ENCODE results near the gene ADGRL3.

ADGRL3 gene

DNA sequence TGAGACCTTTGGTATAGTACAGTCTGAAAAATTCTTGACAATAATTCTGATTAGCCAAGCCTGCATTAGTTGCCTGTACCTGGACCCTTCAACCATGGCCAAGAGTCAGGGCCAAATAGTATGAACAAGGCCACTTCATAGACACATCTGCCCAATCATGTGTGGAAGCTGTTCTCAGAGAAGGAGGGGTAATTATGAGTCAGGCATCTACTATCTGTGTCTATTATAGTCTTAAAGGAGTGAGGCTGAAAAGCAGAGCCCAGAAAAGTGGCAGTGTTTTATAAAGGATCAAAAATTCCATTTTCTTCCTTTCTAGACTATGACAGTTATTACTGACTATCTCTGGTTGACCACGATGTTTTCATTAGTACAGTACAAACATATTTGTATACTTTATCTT is 5.0 kb upstream of the ADGRL3 start:
- no peak overlapping the region for H3K4me3 ChIP-seq (ENCODE audit: control insufficient read depth, low read depth, low read length)
- TF ChIP-seq, protein P1, sequence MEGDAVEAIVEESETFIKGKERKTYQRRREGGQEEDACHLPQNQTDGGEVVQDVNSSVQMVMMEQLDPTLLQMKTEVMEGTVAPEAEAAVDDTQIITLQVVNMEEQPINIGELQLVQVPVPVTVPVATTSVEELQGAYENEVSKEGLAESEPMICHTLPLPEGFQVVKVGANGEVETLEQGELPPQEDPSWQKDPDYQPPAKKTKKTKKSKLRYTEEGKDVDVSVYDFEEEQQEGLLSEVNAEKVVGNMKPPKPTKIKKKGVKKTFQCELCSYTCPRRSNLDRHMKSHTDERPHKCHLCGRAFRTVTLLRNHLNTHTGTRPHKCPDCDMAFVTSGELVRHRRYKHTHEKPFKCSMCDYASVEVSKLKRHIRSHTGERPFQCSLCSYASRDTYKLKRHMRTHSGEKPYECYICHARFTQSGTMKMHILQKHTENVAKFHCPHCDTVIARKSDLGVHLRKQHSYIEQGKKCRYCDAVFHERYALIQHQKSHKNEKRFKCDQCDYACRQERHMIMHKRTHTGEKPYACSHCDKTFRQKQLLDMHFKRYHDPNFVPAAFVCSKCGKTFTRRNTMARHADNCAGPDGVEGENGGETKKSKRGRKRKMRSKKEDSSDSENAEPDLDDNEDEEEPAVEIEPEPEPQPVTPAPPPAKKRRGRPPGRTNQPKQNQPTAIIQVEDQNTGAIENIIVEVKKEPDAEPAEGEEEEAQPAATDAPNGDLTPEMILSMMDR (conservative IDR thresholded peaks at IDR 0.05; ENCODE audit: control insufficient read depth, insufficient read depth, low read depth, low read length), result no peak
- no peak for DNase-seq (ENCODE audit: low read depth)

DNA sequence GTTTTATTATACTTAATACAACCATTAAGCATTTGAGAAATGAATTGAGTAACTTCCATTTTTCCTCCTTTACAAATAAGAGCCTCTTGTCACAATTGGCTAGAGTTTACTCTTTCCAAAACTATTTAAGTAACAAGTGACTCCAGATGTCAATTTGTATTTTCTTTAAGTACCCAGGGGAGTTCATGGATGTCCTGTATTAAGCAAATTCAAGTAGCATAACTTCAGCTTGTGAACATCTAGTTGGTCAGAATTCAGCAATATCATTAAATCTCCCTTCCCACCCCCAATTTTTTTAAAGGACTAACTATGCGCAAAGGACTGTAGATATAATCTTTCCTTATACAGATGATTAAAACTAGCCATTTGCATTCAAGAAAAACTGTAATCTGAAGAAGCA is 1.4 kb upstream of the ADGRL3 start:
- TF ChIP-seq, protein P1 (conservative IDR thresholded peaks at IDR 0.05; ENCODE audit: control insufficient read depth, insufficient read depth, low read depth, low read length), result no peak
- DNase-seq (ENCODE audit: low read depth), result no peak
- H3K4me3 ChIP-seq (ENCODE audit: control insufficient read depth, low read depth, low read length), result no peak overlapping the region

DNA sequence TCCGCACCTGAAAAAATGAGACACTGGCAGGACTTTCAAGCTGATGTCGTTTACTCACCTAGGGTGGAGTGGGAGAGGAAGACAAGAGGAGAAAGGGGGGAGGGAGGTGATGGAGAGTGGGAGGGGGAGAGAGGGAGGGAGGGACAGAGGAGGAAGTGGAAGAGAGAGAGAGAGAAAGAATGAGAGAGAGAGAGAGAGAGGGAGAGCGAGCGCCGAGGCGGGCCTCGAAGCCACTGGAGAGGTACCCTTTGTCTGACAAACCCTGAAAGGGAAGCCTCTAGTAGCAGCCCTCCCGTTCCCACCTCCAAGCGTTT is 296 bp upstream of the ADGRL3 start:
- TF ChIP-seq, protein P1 (conservative IDR thresholded peaks at IDR 0.05; ENCODE audit: control insufficient read depth, insufficient read depth, low read depth, low read length), result no peak
- no peak overlapping the region for H3K4me3 ChIP-seq (ENCODE audit: control insufficient read depth, low read depth, low read length)
- DNase-seq (ENCODE audit: low read depth), result no peak

DNA sequence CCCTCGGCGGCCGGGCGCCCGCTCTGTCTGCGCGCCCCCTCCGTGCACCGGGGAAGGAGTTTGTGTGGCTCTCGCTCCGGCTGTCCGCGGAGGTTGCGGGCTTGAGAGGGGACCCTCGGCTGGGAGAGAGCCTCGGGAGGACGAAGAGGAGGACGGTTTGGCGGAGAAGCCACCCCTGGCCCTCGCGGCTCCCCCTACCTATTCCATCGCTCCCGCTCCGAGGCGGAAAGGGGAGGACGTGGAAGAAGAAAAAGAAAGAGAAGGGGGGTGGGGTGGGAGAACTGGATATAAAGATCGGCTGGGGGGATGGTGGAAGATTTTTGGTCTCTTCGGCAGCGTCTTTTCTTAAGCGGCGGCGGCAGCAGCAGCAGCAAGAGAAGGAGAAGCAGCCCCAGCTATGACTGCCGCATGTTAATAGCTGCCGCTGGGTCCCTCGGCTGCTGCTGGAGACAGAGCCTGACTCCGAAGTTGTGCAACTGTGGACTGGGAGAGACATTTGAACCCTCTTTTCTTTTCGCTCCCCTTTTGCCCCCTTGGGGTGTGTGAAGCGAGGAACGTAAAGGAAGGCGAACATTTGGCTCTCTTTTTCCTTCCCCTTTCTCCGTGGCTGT is 895 bp downstream of the ADGRL3 start:
- TF ChIP-seq, protein P1 (conservative IDR thresholded peaks at IDR 0.05; ENCODE audit: control insufficient read depth, insufficient read depth, low read depth, low read length), result no peak
- no peak for DNase-seq (ENCODE audit: low read depth)
- peak overlapping the region; percentile 6 for H3K4me3 ChIP-seq (ENCODE audit: control insufficient read depth, low read depth, low read length)

DNA sequence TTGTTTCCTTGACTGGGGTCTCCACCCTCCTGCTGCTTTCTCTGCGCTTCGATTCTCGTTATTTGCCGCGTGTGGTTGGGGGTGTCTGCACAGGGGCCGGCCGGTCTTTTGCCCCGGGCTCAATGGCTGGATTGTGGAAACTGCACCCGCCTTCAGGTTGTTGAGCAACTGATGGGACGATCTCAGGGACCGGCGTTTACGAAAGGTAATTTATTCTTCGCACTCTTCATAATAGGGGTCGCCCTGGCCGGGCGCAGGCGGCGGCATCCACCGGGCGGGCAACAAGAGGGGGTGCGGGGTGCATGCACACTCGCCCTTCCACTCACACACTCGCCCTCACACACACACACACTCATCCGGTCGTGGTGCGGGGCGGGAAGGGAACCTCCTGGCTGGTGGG is 1.4 kb downstream of the ADGRL3 start:
- H3K4me3 ChIP-seq (ENCODE audit: control insufficient read depth, low read depth, low read length), result peak overlapping the region; percentile 6
- TF ChIP-seq, protein P1 (conservative IDR thresholded peaks at IDR 0.05; ENCODE audit: control insufficient read depth, insufficient read depth, low read depth, low read length), result no peak
- DNase-seq (ENCODE audit: low read depth), result no peak

DNA sequence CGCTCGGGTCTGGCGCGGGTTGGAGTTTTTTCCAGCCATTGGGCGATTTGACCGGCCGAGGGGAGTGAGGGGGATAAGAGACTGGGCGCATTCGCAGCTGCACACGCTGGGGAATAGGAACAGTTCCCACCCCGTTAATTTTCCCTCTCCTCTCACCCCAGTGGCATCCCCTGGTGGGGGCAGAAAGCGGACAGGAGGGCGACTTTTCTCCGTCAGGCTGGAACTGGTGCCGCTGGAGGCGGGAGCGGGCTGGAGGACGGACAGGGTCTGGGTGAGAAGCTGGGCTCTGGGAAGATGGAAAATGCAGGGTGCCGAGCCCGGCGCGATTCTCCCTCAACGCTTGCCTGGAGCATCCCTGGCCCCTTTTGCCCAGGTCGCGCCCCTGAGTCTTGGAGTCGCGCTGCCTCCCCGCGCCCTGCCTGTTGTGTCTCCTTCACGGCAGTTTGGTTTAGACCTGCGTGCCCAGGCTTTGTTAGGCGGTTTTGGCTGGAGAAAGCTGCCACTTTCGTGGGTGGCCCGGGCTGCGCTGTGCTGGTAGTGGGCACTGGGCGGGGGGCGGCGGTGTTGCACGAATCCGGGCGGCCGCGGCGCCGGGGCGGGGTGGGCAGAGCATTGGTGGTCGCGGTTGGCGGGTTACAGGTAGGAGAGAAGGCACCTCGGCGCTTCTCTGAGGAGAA is 2.0 kb downstream of the ADGRL3 start:
- H3K4me3 ChIP-seq (ENCODE audit: control insufficient read depth, low read depth, low read length), result no peak overlapping the region
- DNase-seq (ENCODE audit: low read depth), result no peak
- TF ChIP-seq, protein P1 (conservative IDR thresholded peaks at IDR 0.05; ENCODE audit: control insufficient read depth, insufficient read depth, low read depth, low read length), result no peak
